HG02678 (cell line): Measurements from ENCODE around the gene BAIAP2.
"Not testable (repeated sequence)": the region's sequence is repeated elsewhere in the genome, so short reads cannot be mapped to it uniquely, and the experiment has no call there.

Experiments
- ATAC-seq: cut with Tn5 transposase; IDR thresholded peaks from one replicate; pipeline ENCODE4 v1.9.1; 2021; ENCODE audit warnings: mild to moderate bottlenecking, moderate library complexity; ENCODE audit not compliant: unreplicated experiment

The BAIAP2 gene

DNA sequence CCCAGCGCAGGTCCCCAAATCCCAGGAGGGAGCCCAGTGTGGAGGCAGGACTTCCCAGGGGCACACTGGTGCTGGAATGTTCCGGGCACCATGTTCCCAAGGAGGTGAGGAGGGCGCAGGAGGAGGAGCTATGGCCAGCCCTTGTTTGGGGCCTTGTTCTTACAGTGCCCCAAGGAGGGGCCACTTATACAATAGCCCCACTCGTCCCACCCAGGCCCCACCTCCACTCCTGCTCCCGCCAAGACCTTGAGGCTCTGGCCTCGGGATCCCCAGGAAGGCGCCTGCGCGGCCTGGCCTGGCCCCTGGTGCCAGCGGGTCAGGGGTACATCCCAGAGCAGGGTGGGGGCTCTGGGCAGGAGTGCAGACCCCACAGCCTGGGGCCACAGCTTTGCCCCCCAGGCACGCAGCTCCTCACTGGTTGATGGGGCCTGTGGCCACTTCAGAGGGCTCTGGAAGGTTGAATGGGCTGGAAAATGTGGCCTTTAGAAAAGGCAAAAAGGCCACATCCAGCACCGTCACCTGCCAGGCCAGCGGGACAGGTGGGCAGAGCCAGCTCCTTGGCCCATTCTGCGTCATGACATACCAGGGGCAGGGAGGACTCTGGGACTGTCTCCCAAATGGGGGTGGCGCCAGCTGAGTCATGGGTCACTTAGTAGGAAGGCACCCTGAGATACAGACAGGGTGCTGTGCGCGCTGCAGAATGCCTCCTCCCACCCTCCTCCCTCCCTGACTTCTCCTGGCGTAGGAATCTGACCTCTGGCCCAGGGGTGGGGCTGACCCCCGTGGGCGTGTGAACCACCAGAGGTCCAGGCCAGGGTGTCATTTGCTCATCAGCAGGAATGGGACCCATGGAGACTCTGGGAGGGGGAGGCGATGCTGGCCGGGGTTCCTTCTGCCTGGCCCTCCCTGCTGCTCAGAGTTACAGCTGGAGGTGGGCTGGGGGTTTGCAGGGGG, 98.1 kb downstream of the BAIAP2 start:
- ATAC-seq, result no peak

GRCh38 chr17:81134064-81134781, 99.3 kb downstream of the BAIAP2 start:
- no peak for ATAC-seq

DNA sequence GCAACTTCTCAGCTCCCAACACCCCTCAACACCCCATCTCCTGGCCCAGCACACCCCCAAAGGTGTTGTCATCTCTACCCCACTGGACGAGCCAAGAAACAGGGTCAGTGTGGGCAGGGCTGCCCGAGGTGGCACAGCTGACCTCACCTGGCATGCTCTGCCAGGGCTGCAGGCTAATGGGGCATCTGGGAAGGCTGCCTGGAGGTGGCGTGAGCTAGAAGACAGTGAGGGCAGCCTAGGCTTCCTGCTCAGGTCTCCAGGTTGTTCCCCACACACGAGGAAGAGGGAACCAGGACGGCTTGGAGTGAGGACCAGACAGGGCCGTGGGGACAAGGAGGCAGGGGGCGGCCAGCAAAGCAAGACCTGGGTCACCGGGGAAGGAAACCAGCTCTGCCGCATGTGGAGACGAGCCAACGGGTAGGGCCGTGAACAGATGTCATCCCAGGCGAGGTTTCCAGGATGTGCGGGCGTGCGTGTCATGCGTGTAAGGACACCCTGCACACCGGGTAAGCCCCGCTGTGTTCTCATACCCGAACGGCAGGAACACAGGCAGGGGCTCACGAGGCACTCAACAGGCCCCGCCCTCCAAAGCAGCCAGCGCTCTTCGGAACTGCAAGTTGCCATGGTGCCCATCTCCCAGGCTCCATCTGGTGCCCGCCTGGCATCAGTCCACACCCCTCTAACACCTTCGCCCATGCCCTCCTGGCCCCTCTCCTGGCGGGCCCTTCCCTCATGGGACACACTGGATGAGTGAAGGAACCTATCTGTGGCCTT, 100.7 kb downstream of the BAIAP2 start:
- no peak for ATAC-seq

DNA sequence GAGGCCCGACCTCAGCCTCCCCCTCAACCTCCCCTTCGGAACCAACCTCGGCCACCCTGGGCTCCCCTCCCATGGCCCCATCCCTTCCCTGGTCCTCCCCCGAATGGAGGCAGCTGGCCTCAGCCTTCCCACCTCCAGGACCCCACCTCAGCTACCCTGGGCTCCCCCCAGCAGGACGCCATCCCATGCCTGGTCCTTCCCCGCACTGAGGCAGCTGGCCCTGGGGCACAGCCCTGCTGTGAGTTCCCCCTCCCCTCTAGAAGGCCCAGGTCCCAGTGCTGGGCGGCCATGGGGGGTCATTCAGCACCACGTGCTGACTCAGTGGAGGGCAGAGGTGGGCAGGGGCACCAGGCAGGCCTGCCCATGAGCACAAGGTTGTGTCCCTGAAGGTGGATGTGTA, 101.4 kb downstream of the BAIAP2 start:
- ATAC-seq, result no peak

DNA sequence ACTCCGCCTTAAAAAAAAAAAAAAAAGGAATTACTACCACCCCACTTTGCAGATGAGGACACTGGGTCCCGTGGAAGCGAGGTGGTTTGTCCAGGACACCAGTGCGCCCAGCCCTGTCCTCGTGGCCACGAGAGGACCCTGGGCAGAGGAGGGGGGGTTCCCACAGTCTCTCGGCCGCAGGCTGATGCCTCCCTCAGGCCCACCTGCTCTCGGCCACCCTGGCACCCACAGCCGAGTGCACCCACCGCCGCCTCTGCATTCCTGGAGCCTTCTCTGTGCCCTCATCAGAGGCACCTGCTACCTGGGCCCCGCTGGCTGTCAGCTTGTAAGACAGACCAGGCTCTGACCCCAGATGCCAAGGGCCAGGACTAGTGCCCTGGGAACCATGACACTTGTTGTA, 102.3 kb downstream of the BAIAP2 start:
- no peak for ATAC-seq

DNA sequence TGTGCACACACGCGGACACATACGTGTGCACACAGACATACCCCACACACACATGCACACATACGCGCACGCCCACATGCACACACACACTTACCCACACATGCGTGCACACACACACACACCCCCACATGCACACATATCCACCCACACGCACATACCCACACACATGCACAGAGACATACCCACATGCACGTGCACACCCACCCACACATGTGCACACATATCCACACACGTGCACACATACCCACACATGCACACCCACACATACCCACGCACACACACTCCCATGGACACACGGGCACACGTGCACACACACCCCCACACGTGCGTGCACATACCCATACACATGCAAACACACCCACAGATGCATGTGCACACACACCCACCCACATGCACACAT, 103.1 kb downstream of the BAIAP2 start:
- no peak for ATAC-seq

DNA sequence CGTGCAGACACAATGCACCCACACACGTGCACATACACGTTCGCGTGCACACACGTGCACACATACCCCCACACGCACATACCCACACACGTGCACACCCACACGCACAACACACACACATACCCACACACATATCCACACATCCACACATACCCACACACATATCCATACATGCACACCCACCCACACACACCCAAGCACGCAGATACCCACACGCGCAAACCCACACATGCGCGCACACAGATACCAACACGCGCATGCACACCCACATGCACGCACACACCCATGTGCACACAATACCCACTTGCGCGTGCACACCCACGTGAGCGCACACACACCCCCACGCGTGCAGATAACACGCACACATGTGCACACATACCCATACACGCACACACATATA, 103.5 kb downstream of the BAIAP2 start:
- no peak for ATAC-seq

- ATAC-seq, result no peak
Measured at GRCh38 chr17:81139428-81139827, 104.5 kb downstream of the BAIAP2 start.

DNA sequence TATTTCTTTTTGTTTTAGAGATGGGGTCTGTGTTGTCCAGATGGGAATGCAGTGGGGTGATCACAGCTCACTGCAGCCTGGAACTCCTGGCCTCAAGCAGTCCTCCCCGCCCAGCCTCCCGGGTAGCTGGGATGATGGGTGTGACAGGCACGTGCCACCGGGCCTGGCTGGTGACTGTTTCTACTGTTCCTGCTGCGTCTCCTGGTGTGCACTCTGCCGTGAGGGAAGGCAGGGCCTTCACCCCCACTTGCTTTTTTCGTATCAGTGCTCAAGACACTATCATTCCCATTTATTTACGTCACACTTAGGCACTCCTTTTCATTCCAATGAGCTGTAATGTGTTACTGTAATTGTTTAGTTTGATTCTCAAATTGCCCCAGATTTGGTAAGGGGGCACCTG, 105.1 kb downstream of the BAIAP2 start:
- no peak for ATAC-seq

GRCh38 chr17:81140695-81141094, 105.7 kb downstream of the BAIAP2 start:
- ATAC-seq, result no peak

GRCh38 chr17:81142301-81143199, 107.6 kb downstream of the BAIAP2 start:
- ATAC-seq, result no peak

- ATAC-seq, result no peak
Measured at GRCh38 chr17:81143200-81143527, 108.2 kb downstream of the BAIAP2 start.

- no peak for ATAC-seq
Measured at GRCh38 chr17:81143717-81144422, 108.9 kb downstream of the BAIAP2 start.

DNA sequence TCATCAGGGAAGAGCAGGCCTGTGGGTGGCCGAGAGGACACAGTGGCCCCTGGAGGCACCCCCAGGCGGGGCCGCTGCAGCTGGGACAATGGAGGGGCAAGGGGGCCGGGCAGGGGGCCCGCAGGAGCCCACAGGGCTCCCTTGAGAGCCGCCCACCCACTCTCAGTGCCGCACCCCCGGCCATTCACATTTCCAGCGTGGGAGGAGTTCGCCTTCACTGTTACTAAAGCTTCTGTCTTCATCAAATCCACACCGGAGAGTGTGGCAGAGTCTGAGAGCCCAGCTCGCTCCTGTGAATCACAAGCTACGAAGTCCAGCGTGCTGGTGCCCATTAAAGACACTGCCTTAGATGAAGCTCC, 109.5 kb downstream of the BAIAP2 start:
- no peak for ATAC-seq

- not testable (repeated sequence) for ATAC-seq
Measured at GRCh38 chr17:81146208-81146607, 111.3 kb downstream of the BAIAP2 start.

DNA sequence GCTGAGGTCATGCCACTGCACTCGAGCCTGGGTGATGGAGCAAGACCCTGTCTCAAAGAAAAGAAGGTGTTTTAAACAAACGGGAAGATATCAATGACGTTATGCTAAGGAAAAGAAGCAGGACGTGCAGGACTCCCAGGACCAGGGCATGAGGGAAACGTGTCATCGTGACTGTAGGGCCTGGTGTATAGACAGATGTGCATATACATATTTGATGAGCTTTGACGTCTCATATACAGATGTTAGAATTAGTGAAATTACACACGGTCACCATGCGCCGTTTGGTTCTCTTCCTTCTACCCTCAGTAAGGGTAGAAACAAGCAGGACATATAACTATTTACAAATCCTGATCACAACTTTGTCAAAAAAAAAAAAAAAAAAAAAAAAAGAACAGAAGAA, 112.8 kb downstream of the BAIAP2 start:
- no peak for ATAC-seq

DNA sequence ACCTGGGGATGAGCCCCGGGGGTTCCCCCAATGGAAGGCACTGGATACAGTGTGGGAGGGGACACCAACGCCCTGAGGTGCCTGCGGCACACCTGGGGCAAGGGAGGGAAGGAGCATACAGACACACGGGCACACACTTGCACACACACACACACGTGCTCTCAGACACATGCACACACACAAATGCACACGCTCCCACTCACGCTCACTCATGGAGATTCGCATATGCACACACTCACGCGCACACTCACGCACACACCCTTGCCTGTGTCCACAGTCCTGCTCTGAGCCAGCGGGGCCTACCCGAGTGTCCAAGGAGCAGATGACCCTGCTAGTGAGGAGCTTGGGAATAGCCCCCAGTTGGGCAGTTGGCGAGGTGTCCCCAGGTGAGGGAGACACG, 113.6 kb downstream of the BAIAP2 start:
- ATAC-seq, result no peak

GRCh38 chr17:81148986-81149533, 114.1 kb downstream of the BAIAP2 start:
- no peak for ATAC-seq

DNA sequence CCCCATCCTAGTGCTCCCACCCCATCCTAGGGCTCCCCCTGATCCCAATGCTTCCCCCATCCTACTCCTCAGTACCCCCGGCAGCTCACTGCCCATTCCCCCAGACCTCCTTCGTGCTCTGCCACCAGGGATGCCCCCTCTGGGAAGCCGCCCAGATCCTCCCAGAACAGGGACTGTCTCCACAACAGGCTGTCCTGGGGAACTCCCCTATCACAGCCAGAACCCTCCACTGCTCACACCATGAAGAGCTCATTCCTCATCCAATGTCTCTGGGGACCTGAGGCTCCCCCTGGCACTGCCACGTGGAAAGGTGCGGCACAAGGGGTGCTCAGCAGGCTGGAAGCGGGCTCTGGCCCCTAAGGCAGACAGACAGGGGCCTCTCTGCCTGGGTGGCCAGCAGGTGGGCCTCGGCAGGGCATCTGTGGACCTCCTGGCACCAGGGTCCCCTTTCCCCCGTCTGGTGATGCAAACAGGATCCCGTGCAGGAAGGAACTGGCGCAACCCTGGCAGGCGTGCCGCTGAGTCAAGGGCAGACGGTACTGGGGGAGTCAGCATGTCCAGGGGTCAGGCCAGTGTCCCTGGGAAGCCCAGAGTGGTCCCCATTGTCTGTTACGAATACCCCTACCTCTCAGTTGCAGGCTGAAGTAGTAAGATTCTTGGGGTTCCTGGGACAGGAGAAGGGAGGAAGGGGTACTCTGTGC, 115.6 kb downstream of the BAIAP2 start:
- ATAC-seq, result no peak
